GM12878 (cell line): Measurements from ENCODE around the gene PCDHGA5. TPM values are rescaled to one million over a fixed set of nuclear protein-coding genes. Genes with fewer than 3 reads are reported as not detected.

Experiments used
- ATAC-seq: fragments of 200-7000 bp; cut with Tn5 transposase; 3 replicates; pipeline ENCODE4 v1.9.1; 2020; ENCODE audit warnings: mild to moderate bottlenecking, moderate library complexity
- BruUV-seq: library from RNA; stranded (reverse); fragments of 400-500 nt; replicated peaks from 2 replicates; lab custom pipeline; 2021; lab: Mats Ljungman, UMichigan
- CTCF ChIA-PET: fragments of 300-600 bp; sonication (Branson Sonifier 250); formaldehyde crosslinking; extraction: SDS; loops from one replicate; lab custom pipeline; 2021; ENCODE audit warnings: inconsistent platforms; lab: Yijun Ruan, JAX
- POLR2A ChIA-PET: fragments of 350-600 bp; formaldehyde crosslinking; extraction: SDS; loops from one replicate; lab custom pipeline; 2021; ENCODE audit warnings: inconsistent platforms; lab: Charles Lee
- RAD21 ChIA-PET: fragments of 300-600 bp; sonication (Branson Sonifier 250); formaldehyde crosslinking; loops from one replicate; lab custom pipeline; 2023; ENCODE audit warnings: antibody characterized with exemption; ENCODE audit not compliant: unreplicated experiment; lab: Charles Lee
- SMC1A ChIA-PET: fragments of 300-600 bp; sonication (Branson Sonifier 250); formaldehyde crosslinking; loops from one replicate; lab custom pipeline; 2023; ENCODE audit not compliant: unreplicated experiment, uncharacterized antibody; lab: Charles Lee
- DNase-seq: peaks from one replicate; pipeline ENCODE4 v3.0.0-alpha.2; 2011; ENCODE audit warnings: low read depth, low spot score
- FAIRE-seq: peaks from 3 replicates; lab custom pipeline; 2011; peaks lifted over from hg19 to GRCh38; lab: Jason Lieb, UNC
- H2AFZ ChIP-seq: 2 replicates; pipeline ENCODE4 v1.6.0; 2011; ENCODE audit warnings: low read depth, low read length, control low read depth; ENCODE audit not compliant: control insufficient read depth
- H3K27ac ChIP-seq: 2 replicates; pipeline ENCODE4 v1.5.1; 2011; ENCODE audit warnings: control low read depth; ENCODE audit not compliant: control insufficient read depth, insufficient read depth
- H3K27me3 ChIP-seq, 2 experiments: replicated peaks in 1 of 2; 2 replicates each; pipeline versions ENCODE4 v1.6.0 to v1.6.1; 2011; ENCODE audit warnings: low read length in 1 of 2; ENCODE audit not compliant: control insufficient read depth in 2 of 2, insufficient read depth in 2 of 2
- H3K36me3 ChIP-seq, 2 experiments: 2 replicates each; pipeline ENCODE4 v1.5.1; 2011; ENCODE audit warnings: low read length in 1 of 2; ENCODE audit not compliant: control insufficient read depth in 2 of 2, insufficient read depth in 2 of 2
- H3K4me1 ChIP-seq: 2 replicates; pipeline ENCODE4 v1.6.1; 2011; ENCODE audit warnings: mild to moderate bottlenecking, low read length, moderate library complexity, mixed read lengths; ENCODE audit not compliant: control insufficient read depth, insufficient read depth
- H3K4me2 ChIP-seq: 2 replicates; pipeline ENCODE4 v1.6.0; 2011; ENCODE audit warnings: control low read depth; ENCODE audit not compliant: control insufficient read depth, insufficient read depth
- H3K4me3 ChIP-seq: fragments of 200-600 bp; sonication (generic); 2 replicates; pipeline ENCODE4 v1.5.1; 2016
- H3K79me2 ChIP-seq: 2 replicates; pipeline ENCODE4 v1.6.0; 2011; ENCODE audit warnings: low read length; ENCODE audit not compliant: control insufficient read depth, insufficient read depth
- H3K9ac ChIP-seq: 2 replicates; pipeline ENCODE4 v1.8.0; 2011; ENCODE audit warnings: low read length, control low read depth, mixed read lengths; ENCODE audit not compliant: control insufficient read depth, insufficient read depth
- H3K9me3 ChIP-seq: replicated peaks from 3 replicates; pipeline ENCODE4 v1.5.1; 2011; ENCODE audit warnings: mild to moderate bottlenecking, low read length; ENCODE audit not compliant: control insufficient read depth, insufficient read depth
- H4K20me1 ChIP-seq: 2 replicates; pipeline ENCODE4 v1.6.0; 2011; ENCODE audit not compliant: control insufficient read depth, insufficient read depth
- JUNB ChIP-seq: IDR thresholded peaks from 2 replicates; pipeline ENCODE4 v1.6.1; 2016; ENCODE audit warnings: antibody characterized with exemption, mild to moderate bottlenecking
- ZBED1 ChIP-seq: IDR thresholded peaks from 2 replicates; pipeline ENCODE4 v1.6.1; 2016; ENCODE audit warnings: borderline replicate concordance
- WGBS: methylation state at CpG from one replicate; pipeline ENCODE4 v1.1.6; 2016; ENCODE audit warnings: low lambda C conversion rate; ENCODE audit not compliant: insufficient replicate concordance, insufficient coverage; ENCODE audit errors: missing lambda C conversion rate; 5-methylcytosine and 5-hydroxymethylcytosine counted together
- in situ Hi-C: fragments of 300-500 bp; cut with MboI; formaldehyde crosslinking; loops from 9 replicates; pipeline ENCODE4 v1.14.3; 2018; ENCODE audit warnings: mixed read lengths
- intact Hi-C: fragments of 100-400 bp; cut with micrococcal nuclease; formaldehyde crosslinking; loops from one replicate; pipeline ENCODE4 v1.14.2; 2022; ENCODE audit not compliant: unreplicated experiment
- polyA plus RNA-seq, 11 experiments: library from polyadenylated mRNA; depleted of rRNA in 4 of 11; unstranded in 6 of 11; stranded (reverse) in 5 of 11; fragments of >200 nt; fragmentation: Nextera tagmentation in 4 of 11; fragmentation: Illumina TruSeq in 1 of 11; extraction: Ambion mirVana in 4 of 11; extraction: Trizol in 1 of 11; gene quantifications; 1 replicate in 1 of 11; 2 replicates in 10 of 11; pipeline versions ENCODE4 v1.2.1 to v1.2.3, GENCODE V29; 2011 to 2016; ENCODE audit warnings: inconsistent platforms in 2 of 11, missing spikeins in 2 of 11, low read depth in 1 of 11
- total RNA-seq, 4 experiments: library from RNA; depleted of rRNA in 3 of 4; stranded (reverse); fragments of >200 nt in 3 of 4; fragmentation: Illumina TruSeq in 1 of 4; extraction: Trizol in 1 of 4; gene quantifications; 2 replicates each; pipeline versions ENCODE4 v1.2.1 to v1.2.3, GENCODE V29; 2013 to 2021
- TF ChIP-seq, protein P1 (sequence below): fragments of 450-650 bp; IDR thresholded peaks from 2 replicates; pipeline ENCODE4 v1.6.1; 2017; ENCODE audit warnings: antibody characterized with exemption, mild to moderate bottlenecking, moderate library complexity

PCDHGA5 gene
- total and polyA plus RNA-seq, 10 of the 15 experiments (the other 5 are each of a cell fraction or from before 2014, with no cell fraction given): 0.10 to 0.23 (median 0.16) TPM; not detected in 4

DNA sequence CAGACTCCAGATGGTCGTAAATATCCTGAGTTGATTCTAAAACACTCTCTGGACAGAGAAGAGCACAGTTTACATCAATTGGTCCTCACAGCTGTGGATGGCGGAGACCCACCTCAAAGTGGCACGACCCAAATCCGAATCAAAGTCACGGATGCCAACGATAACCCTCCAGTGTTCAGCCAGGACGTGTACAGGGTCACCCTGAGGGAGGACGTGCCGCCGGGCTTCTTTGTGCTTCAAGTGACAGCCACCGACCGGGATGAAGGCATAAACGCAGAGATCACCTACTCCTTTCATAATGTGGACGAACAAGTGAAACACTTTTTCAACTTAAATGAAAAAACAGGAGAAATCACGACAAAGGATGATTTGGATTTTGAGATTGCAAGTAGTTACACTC is 3.3 kb upstream of the PCDHGA5 start:
- Histone ChIP-seq H3K36me3 (no peaks in the 10 kb centered on the region), H3K9me3 (peaks cover 7% of the 10 kb centered on the region; the same call in 2 of the 3 replicates), H3K9ac (no peak overlapping the region), H3K4me1 (no peaks in the 10 kb centered on the region), H3K27ac (no peak overlapping the region), H4K20me1 (no peaks in the 10 kb centered on the region), H3K4me2 (no peak overlapping the region), H3K4me3 (no peak overlapping the region), H2AFZ (no peak overlapping the region), H3K79me2 (no peaks in the 10 kb centered on the region), H3K27me3 (no peaks in the 10 kb centered on the region)
- in situ Hi-C loops: no loop called here
- POLR2A ChIA-PET: no interaction called here
- SMC1A ChIA-PET: no interaction called here
- DNase-seq: no peak
- WGBS: 82% methylated on average over 15 of the region's 15 CpGs
- RAD21 ChIA-PET: no interaction called here
- no TSS peak for BruUV-seq
- ATAC-seq: no peak
- FAIRE-seq: no peak
- TF ChIP-seq, protein P1, sequence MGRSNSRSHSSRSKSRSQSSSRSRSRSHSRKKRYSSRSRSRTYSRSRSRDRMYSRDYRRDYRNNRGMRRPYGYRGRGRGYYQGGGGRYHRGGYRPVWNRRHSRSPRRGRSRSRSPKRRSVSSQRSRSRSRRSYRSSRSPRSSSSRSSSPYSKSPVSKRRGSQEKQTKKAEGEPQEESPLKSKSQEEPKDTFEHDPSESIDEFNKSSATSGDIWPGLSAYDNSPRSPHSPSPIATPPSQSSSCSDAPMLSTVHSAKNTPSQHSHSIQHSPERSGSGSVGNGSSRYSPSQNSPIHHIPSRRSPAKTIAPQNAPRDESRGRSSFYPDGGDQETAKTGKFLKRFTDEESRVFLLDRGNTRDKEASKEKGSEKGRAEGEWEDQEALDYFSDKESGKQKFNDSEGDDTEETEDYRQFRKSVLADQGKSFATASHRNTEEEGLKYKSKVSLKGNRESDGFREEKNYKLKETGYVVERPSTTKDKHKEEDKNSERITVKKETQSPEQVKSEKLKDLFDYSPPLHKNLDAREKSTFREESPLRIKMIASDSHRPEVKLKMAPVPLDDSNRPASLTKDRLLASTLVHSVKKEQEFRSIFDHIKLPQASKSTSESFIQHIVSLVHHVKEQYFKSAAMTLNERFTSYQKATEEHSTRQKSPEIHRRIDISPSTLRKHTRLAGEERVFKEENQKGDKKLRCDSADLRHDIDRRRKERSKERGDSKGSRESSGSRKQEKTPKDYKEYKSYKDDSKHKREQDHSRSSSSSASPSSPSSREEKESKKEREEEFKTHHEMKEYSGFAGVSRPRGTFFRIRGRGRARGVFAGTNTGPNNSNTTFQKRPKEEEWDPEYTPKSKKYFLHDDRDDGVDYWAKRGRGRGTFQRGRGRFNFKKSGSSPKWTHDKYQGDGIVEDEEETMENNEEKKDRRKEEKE: no peak
- no peak for TF ChIP-seq ZBED1
- intact Hi-C loops: no loop called here
- CTCF ChIA-PET: interaction anchor here (0.7 to 1.2 kb wide), 3 partner anchors 9 to 111 kb away, joined by 3 to 4 read pairs (median 3); partner anchors contain the start of gene PCDHGB3

- no peak for ATAC-seq
- no peaks in the 10 kb centered on the region for H4K20me1 ChIP-seq
- intact Hi-C loops (no loop called here), in situ Hi-C loops (no loop called here)
- ChIA-PET CTCF (no interaction called here), SMC1A (no interaction called here), POLR2A (no interaction called here), RAD21 (no interaction called here)
- H3K27ac ChIP-seq: no peak overlapping the region
- H3K4me3 ChIP-seq: no peak overlapping the region
- no peaks in the 10 kb centered on the region for H3K4me1 ChIP-seq
- no peaks in the 10 kb centered on the region for H3K79me2 ChIP-seq
- no peak for TF ChIP-seq JUNB
- no peaks in the 10 kb centered on the region for H3K36me3 ChIP-seq
- no peak overlapping the region for H3K4me2 ChIP-seq
- DNase-seq: no peak
- no peaks in the 10 kb centered on the region; a peak in 1 of 4 replicates for H3K27me3 ChIP-seq
- BruUV-seq: no TSS peak
- no peak overlapping the region for H3K9ac ChIP-seq
- H2AFZ ChIP-seq: no peak overlapping the region
- H3K9me3 ChIP-seq: peaks cover 15% of the 10 kb centered on the region; the same call in 2 of the 3 replicates
- no peak for FAIRE-seq
Observed at GRCh38 chr5:141362719-141363118, 1.2 kb upstream of the PCDHGA5 start.
